ENCODE data around the gene PDE8A. TPM values are rescaled to one million over a fixed set of nuclear protein-coding genes. Genes with fewer than 3 reads are reported as not detected.

PDE8A gene
- total and polyA plus RNA-seq, 2 donors (not counting 3 experiments of a cell fraction or from before 2014, with no cell fraction given), result 21.3 to 45.7 TPM

DNA sequence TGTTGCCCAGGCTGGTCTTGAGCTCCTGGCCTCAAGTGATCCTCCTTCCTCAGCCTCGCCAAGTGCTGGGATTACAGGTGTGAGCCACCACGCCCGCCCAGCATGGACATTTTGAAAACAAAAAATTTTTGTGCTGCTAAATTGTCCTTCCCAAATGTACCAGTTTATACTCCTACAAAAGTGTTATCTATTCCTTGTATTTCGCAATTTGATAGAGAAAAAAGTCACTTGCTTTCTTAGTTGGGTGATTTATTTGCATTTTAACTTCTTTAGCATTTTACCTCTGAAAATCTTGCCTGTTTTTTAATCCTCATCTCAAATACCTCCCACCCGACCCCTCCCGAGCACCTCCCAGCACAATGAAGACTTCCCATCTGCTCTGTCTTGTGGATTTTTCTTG is 46.8 kb downstream of the PDE8A start:
- Histone ChIP-seq H3K79me2 (ENCODE audit: control insufficient read depth, insufficient read depth, low read length) (peaks cover 51% of the 10 kb centered on the region), H3K4me1 (ENCODE audit: control insufficient read depth, extremely low read depth, insufficient read depth, low read length) (peaks cover 45% of the 10 kb centered on the region), H3K4me2 (ENCODE audit: insufficient read depth, low read length) (no peak overlapping the region), H3K27me3 (ENCODE audit: control insufficient read depth in 2 of 2, insufficient read depth in 2 of 2, low read length in 2 of 2) (no peaks in the 10 kb centered on the region), H3K9ac (replicated peaks; ENCODE audit: extremely low read depth, insufficient read depth, low read length) (no peak overlapping the region), H3K4me3 (replicated peaks in 1 of 3; ENCODE audit: insufficient read depth in 1 of 3, low read depth in 1 of 3, low read length in 3 of 3) (no peak overlapping the region), H4K20me1 (replicated peaks; ENCODE audit: control insufficient read depth, extremely low read depth, insufficient read depth, low read length) (no peaks in the 10 kb centered on the region), H3K9me3 (replicated peaks; ENCODE audit: control insufficient read depth, insufficient read depth, low read length) (no peaks in the 10 kb centered on the region), H3K36me3 (ENCODE audit: control insufficient read depth in 2 of 2, extremely low read depth in 1 of 2, insufficient read depth in 2 of 2, low read length in 2 of 2) (no peaks in the 10 kb centered on the region), H3K9me1 (replicated peaks; ENCODE audit: control insufficient read depth, extremely low read depth, insufficient read depth, low read length) (no peaks in the 10 kb centered on the region), H2AFZ (ENCODE audit: low read depth, low read length) (no peak overlapping the region), H3K27ac (ENCODE audit: insufficient read depth, low read depth, low read length) (no peak overlapping the region)
- intact Hi-C loops (cut with micrococcal nuclease), result loop anchor here (5.0 kb wide), 1 partner anchor 46 kb away; the partner anchor contains the start of gene PDE8A
- dilution Hi-C loops (cut with MboI; ENCODE audit: extremely low pct_ligation_motif_present, low sequenced_read_pairs), result no loop called here
- DNase-seq (ENCODE audit: low read depth, low spot score) (no peak), FAIRE-seq (no peak)
- BruUV-seq (replicated peaks), result no TSS peak
- ChIA-PET POLR2A (no interaction called here), CTCF (interaction anchor here (1.0 to 1.1 kb wide), 2 partner anchors 17 to 73 kb away, joined by 3 to 4 read pairs; no protein-coding TSS in a partner anchor)
- TF ChIP-seq GATA2 (IDR thresholded peaks at IDR 0.05; ENCODE audit: insufficient read depth, insufficient read length, low read depth, low read length), result no peak
- no peak for TF ChIP-seq JUN (IDR thresholded peaks at IDR 0.05; ENCODE audit: borderline replicate concordance, insufficient read depth, insufficient read length, low read depth)
- no peak for TF ChIP-seq POLR2AphosphoS5 (IDR thresholded peaks at IDR 0.05; ENCODE audit: insufficient read depth, low read depth, low read length)
- no peak for TF ChIP-seq FOS (IDR thresholded peaks at IDR 0.05; ENCODE audit: borderline replicate concordance, insufficient read depth, low read length)
- TF ChIP-seq, protein P1, sequence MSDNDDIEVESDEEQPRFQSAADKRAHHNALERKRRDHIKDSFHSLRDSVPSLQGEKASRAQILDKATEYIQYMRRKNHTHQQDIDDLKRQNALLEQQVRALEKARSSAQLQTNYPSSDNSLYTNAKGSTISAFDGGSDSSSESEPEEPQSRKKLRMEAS (IDR thresholded peaks at IDR 0.05; ENCODE audit: insufficient read depth, insufficient read length), result no peak
- TF ChIP-seq MYC (IDR thresholded peaks at IDR 0.05; ENCODE audit: low read depth, low read length), result no peak
- TF ChIP-seq POLR2A (IDR thresholded peaks at IDR 0.05; ENCODE audit: low read depth, low read length), result no peak
- no peak for TF ChIP-seq EZH2 (IDR thresholded peaks at IDR 0.05; ENCODE audit: borderline replicate concordance, low read depth, low read length, severe bottlenecking)
- TF ChIP-seq CTCF (IDR thresholded peaks at IDR 0.05; ENCODE audit: extremely low read depth in 1 of 2, insufficient read depth in 1 of 2, low read depth in 1 of 2, low read length in 2 of 2), result no peak
